Stimulated activated CD4-positive, alpha-beta T cell treated with anti-CD3 and anti-CD28 coated beads, Interleukin-12 subunit alpha, Interleukin-12 subunit beta, amount 100 ng/mL, for 48 hours (primary cell): ENCODE measurements around the gene RAD51B.

Experiments used
- DNase-seq, 3 donors: peaks; one replicate each; pipeline ENCODE4 v3.0.0-alpha.2; 2020; ENCODE audit warnings: low read depth in 2 of 3, low spot score in 1 of 3

RAD51B gene

GRCh38 chr14:68594737-68595380, 775.3 kb downstream of the RAD51B start:
- no peak for DNase-seq

- no peak for DNase-seq
Measured at GRCh38 chr14:68596211-68596610, 776.6 kb downstream of the RAD51B start.

- DNase-seq: no peak
Measured at GRCh38 chr14:68596701-68597100, 777.1 kb downstream of the RAD51B start.

- no peak for DNase-seq
Measured at GRCh38 chr14:68598089-68598488, 778.5 kb downstream of the RAD51B start.

- DNase-seq: no peak
Measured at GRCh38 chr14:68598621-68599447, 779.3 kb downstream of the RAD51B start.

GRCh38 chr14:68599896-68600610, 780.5 kb downstream of the RAD51B start:
- no peak for DNase-seq

- DNase-seq: no peak
Measured at GRCh38 chr14:68602507-68602906, 782.9 kb downstream of the RAD51B start.

GRCh38 chr14:68603533-68604360, 784.2 kb downstream of the RAD51B start:
- DNase-seq: no peak

- no peak for DNase-seq
Measured at GRCh38 chr14:68604361-68604730, 784.8 kb downstream of the RAD51B start.

GRCh38 chr14:68604822-68605221, 785.2 kb downstream of the RAD51B start:
- DNase-seq: no peak

- no peak for DNase-seq
Measured at GRCh38 chr14:68606176-68606575, 786.6 kb downstream of the RAD51B start.

GRCh38 chr14:68606644-68607043, 787.1 kb downstream of the RAD51B start:
- DNase-seq: no peak

- no peak for DNase-seq
Measured at GRCh38 chr14:68607081-68607866, 787.7 kb downstream of the RAD51B start.

- no peak for DNase-seq
Measured at GRCh38 chr14:68607867-68608573, 788.4 kb downstream of the RAD51B start.

- DNase-seq: no peak
Measured at GRCh38 chr14:68608574-68608962, 789.0 kb downstream of the RAD51B start.

GRCh38 chr14:68609012-68609411, 789.4 kb downstream of the RAD51B start:
- DNase-seq: no peak

- DNase-seq: no peak
Measured at GRCh38 chr14:68610251-68610793, 790.7 kb downstream of the RAD51B start.

- no peak for DNase-seq
Measured at GRCh38 chr14:68611599-68611998, 792.0 kb downstream of the RAD51B start.

- no peak for DNase-seq
Measured at GRCh38 chr14:68612049-68612448, 792.5 kb downstream of the RAD51B start.
